Measurements from ENCODE around the gene ATG10.
"Not testable (repeated sequence)": the region's sequence is repeated elsewhere in the genome, so short reads cannot be mapped to it uniquely, and the experiment has no call there.

The ATG10 gene

GRCh38 chr5:82058710-82059109 is 86.9 kb downstream of the ATG10 start:
- FAIRE-seq, result no peak

- FAIRE-seq, result no peak
These were observed 95.0 kb downstream of the ATG10 start for GRCh38 chr5:82066791-82067190.

GRCh38 chr5:82068042-82068441 is 96.2 kb downstream of the ATG10 start:
- not testable (repeated sequence) for FAIRE-seq

GRCh38 chr5:82068723-82069122 is 96.9 kb downstream of the ATG10 start:
- FAIRE-seq, result peak; percentile 94

- no peak for FAIRE-seq
These were observed 100.3 kb downstream of the ATG10 start for GRCh38 chr5:82072138-82072537.

- no peak for FAIRE-seq
These were observed 101.4 kb downstream of the ATG10 start for GRCh38 chr5:82073179-82073578.

GRCh38 chr5:82074950-82075349 is 103.1 kb downstream of the ATG10 start:
- no peak for FAIRE-seq

GRCh38 chr5:82077496-82077895 is 105.7 kb downstream of the ATG10 start:
- FAIRE-seq, result no peak

GRCh38 chr5:82091617-82092016 is 119.8 kb downstream of the ATG10 start:
- FAIRE-seq, result no peak

GRCh38 chr5:82095536-82095935 is 123.7 kb downstream of the ATG10 start:
- no peak for FAIRE-seq

GRCh38 chr5:82096249-82096648 is 124.4 kb downstream of the ATG10 start:
- no peak for FAIRE-seq

- FAIRE-seq, result no peak
These were observed 128.7 kb downstream of the ATG10 start for GRCh38 chr5:82100303-82101077.

GRCh38 chr5:82104872-82105271 is 133.0 kb downstream of the ATG10 start:
- no peak for FAIRE-seq

- no peak for FAIRE-seq
These were observed 133.6 kb downstream of the ATG10 start for GRCh38 chr5:82105457-82105856.

- no peak for FAIRE-seq
These were observed 134.4 kb downstream of the ATG10 start for GRCh38 chr5:82106207-82106606.

GRCh38 chr5:82106756-82107155 is 134.9 kb downstream of the ATG10 start:
- FAIRE-seq, result no peak

- peak; percentile 91 for FAIRE-seq
These were observed 135.4 kb downstream of the ATG10 start for GRCh38 chr5:82107267-82107666.

GRCh38 chr5:82109013-82109412 is 137.2 kb downstream of the ATG10 start:
- no peak for FAIRE-seq

GRCh38 chr5:82109915-82110314 is 138.1 kb downstream of the ATG10 start:
- not testable (repeated sequence) for FAIRE-seq

GRCh38 chr5:82111191-82111590 is 139.4 kb downstream of the ATG10 start:
- no peak for FAIRE-seq

- no peak for FAIRE-seq
These were observed 144.0 kb downstream of the ATG10 start for GRCh38 chr5:82115858-82116257.

GRCh38 chr5:82119889-82120288 is 148.1 kb downstream of the ATG10 start:
- FAIRE-seq, result no peak

- no peak for FAIRE-seq
These were observed 158.0 kb downstream of the ATG10 start for GRCh38 chr5:82129723-82130285.

- FAIRE-seq, result no peak
These were observed 158.8 kb downstream of the ATG10 start for GRCh38 chr5:82130602-82131001.

GRCh38 chr5:82137205-82137604 is 165.4 kb downstream of the ATG10 start:
- no peak for FAIRE-seq

Measured in A204.1 (cell line).